K562 (cell line): ENCODE data around the gene BLZF1. TPM values are rescaled to one million over a fixed set of nuclear protein-coding genes. Genes with fewer than 3 reads are reported as not detected.

Source experiments
- IFI16 ChIP-seq: fragments of 250-450 bp; sonication (Bioruptor Pico); IDR thresholded peaks from 2 replicates; pipeline ENCODE4 v2.1.2; 2022; ENCODE audit warnings: mild to moderate bottlenecking, inconsistent platforms
- NCOA2 ChIP-seq, 2 experiments: fragments of 450-650 bp; IDR thresholded peaks; 2 replicates each; pipeline ENCODE4 v1.6.1; 2018; ENCODE audit warnings: mild to moderate bottlenecking in 2 of 2, moderate library complexity in 1 of 2; ENCODE audit not compliant: partially characterized antibody in 2 of 2
- RBFOX2 ChIP-seq: fragments of 200-400 bp; formaldehyde crosslinking; IDR thresholded peaks from 2 replicates; pipeline ENCODE4 v1.6.1; 2017; ENCODE audit warnings: low read depth, mild to moderate bottlenecking, low read length, moderate library complexity
- RBM22 ChIP-seq: fragments of 200-400 bp; formaldehyde crosslinking; IDR thresholded peaks from 2 replicates; pipeline ENCODE4 v1.6.1; 2018; ENCODE audit warnings: low read length, low read depth; ENCODE audit not compliant: poor library complexity, severe bottlenecking
- SREBF1 ChIP-seq: fragments of 150-350 bp; IDR thresholded peaks from 2 replicates; pipeline ENCODE4 v1.6.1; 2014; ENCODE audit warnings: antibody characterized with exemption, low read depth, low read length, borderline replicate concordance
- ZNF347 ChIP-seq: fragments of 450-650 bp; formaldehyde crosslinking; IDR thresholded peaks from 2 replicates; pipeline ENCODE4 v1.4.0; 2020; ENCODE audit warnings: low read depth, mild to moderate bottlenecking, moderate library complexity
- polyA plus RNA-seq, 8 experiments: library from polyadenylated mRNA; depleted of rRNA in 4 of 8; stranded (reverse) in 5 of 8; unstranded in 3 of 8; fragments of >200 nt; fragmentation: Nextera tagmentation in 2 of 8; fragmentation: Illumina TruSeq in 1 of 8; extraction: Ambion mirVana in 2 of 8; extraction: Trizol in 1 of 8; gene quantifications; 2 replicates each; pipeline versions ENCODE4 v1.2.1 to v1.2.3, GENCODE V29; 2011 to 2014; ENCODE audit warnings: inconsistent platforms in 1 of 8, missing spikeins in 1 of 8
- total RNA-seq, 7 experiments: library from RNA; depleted of rRNA in 6 of 7; stranded (reverse); fragments of >200 nt in 6 of 7; fragmentation: Illumina TruSeq in 2 of 7; extraction: Trizol in 2 of 7; gene quantifications; 2 replicates each; pipeline versions ENCODE4 v1.2.1 to v1.2.3, GENCODE V29; 2011 to 2021; ENCODE audit warnings: low replicate concordance in 1 of 7
- TF ChIP-seq, protein P1 (sequence below), 2 experiments: fragments of 450-650 bp in 1 of 2; sonication (generic) in 1 of 2; formaldehyde crosslinking in 1 of 2; IDR thresholded peaks; 2 replicates each; pipeline versions ENCODE4 v1.7.1 to v1.9.0; 2016 to 2022; ENCODE audit warnings: inconsistent platforms in 1 of 2, mild to moderate bottlenecking in 1 of 2, missing genetic modification reagents in 1 of 2
- TF ChIP-seq, protein P2 (sequence below): sonication (generic); formaldehyde crosslinking; IDR thresholded peaks from 2 replicates; pipeline ENCODE4 v1.8.0; 2023; ENCODE audit warnings: mild to moderate bottlenecking, missing genetic modification reagents
- TF ChIP-seq, protein P3 (sequence below): fragments of 450-650 bp; IDR thresholded peaks from 2 replicates; pipeline ENCODE4 v1.6.1; 2017; ENCODE audit warnings: mild to moderate bottlenecking, moderate library complexity
- TF ChIP-seq, protein P4 (sequence below): sonication (generic); formaldehyde crosslinking; IDR thresholded peaks from 2 replicates; pipeline ENCODE4 v1.9.0; 2022; ENCODE audit warnings: mild to moderate bottlenecking, missing genetic modification reagents
- TF ChIP-seq, protein P5 (sequence below): fragments of 450-650 bp; IDR thresholded peaks from 2 replicates; pipeline ENCODE4 v1.6.1; 2014; ENCODE audit warnings: low read depth, mild to moderate bottlenecking, moderate library complexity, borderline replicate concordance

BLZF1 gene
- total and polyA plus RNA-seq, 9 of the 15 experiments (the other 6 are each of a cell fraction or from before 2014, with no cell fraction given): 20.5 to 32.8 (median 25.3) TPM

DNA sequence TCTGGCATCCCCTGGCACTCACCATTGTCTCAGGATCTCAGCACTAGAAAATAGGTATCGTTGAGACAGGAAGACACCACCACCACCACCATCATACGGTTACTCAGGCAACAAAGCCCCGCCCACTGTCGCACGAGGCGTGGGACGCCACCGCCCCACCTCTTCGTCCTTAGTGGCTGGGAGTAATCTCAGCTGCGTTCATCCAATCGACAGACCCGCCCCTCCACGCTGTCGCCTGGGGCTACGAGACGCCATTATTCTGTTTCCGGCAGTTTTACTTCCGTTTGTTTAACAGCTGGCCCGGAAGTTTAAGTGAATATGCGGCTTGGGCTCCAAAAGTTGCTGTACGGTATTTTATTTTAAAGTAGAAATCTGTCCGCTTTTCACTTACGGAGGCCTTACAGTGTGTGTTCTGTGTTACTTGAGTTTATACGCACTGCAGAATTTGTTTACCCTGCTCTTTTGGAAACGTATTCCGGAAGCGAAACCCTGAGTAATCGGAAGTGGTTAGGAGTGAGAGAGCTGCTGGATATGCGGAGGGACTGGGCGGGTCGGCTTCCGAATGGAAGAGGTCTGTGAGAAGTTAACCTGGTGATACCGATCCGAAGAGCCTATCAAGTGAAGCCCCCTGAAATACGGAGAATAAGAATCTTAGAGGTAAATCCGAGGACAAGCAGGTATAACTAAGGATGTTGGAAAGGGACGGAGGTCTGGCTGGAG lies at the start of gene BLZF1, which contains the start of gene NME7 (continued):
- TF ChIP-seq, protein P1, sequence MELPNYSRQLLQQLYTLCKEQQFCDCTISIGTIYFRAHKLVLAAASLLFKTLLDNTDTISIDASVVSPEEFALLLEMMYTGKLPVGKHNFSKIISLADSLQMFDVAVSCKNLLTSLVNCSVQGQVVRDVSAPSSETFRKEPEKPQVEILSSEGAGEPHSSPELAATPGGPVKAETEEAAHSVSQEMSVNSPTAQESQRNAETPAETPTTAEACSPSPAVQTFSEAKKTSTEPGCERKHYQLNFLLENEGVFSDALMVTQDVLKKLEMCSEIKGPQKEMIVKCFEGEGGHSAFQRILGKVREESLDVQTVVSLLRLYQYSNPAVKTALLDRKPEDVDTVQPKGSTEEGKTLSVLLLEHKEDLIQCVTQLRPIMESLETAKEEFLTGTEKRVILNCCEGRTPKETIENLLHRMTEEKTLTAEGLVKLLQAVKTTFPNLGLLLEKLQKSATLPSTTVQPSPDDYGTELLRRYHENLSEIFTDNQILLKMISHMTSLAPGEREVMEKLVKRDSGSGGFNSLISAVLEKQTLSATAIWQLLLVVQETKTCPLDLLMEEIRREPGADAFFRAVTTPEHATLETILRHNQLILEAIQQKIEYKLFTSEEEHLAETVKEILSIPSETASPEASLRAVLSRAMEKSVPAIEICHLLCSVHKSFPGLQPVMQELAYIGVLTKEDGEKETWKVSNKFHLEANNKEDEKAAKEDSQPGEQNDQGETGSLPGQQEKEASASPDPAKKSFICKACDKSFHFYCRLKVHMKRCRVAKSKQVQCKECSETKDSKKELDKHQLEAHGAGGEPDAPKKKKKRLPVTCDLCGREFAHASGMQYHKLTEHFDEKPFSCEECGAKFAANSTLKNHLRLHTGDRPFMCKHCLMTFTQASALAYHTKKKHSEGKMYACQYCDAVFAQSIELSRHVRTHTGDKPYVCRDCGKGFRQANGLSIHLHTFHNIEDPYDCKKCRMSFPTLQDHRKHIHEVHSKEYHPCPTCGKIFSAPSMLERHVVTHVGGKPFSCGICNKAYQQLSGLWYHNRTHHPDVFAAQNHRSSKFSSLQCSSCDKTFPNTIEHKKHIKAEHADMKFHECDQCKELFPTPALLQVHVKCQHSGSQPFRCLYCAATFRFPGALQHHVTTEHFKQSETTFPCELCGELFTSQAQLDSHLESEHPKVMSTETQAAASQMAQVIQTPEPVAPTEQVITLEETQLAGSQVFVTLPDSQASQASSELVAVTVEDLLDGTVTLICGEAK (IDR thresholded peaks at IDR 0.05): peak; percentile 99
- TF ChIP-seq, protein P1 (CRISPR knock-in tag; IDR thresholded peaks at IDR 0.05): no peak
- TF ChIP-seq, protein P2, sequence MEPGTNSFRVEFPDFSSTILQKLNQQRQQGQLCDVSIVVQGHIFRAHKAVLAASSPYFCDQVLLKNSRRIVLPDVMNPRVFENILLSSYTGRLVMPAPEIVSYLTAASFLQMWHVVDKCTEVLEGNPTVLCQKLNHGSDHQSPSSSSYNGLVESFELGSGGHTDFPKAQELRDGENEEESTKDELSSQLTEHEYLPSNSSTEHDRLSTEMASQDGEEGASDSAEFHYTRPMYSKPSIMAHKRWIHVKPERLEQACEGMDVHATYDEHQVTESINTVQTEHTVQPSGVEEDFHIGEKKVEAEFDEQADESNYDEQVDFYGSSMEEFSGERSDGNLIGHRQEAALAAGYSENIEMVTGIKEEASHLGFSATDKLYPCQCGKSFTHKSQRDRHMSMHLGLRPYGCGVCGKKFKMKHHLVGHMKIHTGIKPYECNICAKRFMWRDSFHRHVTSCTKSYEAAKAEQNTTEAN (CRISPR knock-in tag): no peak
- TF ChIP-seq, protein P3, sequence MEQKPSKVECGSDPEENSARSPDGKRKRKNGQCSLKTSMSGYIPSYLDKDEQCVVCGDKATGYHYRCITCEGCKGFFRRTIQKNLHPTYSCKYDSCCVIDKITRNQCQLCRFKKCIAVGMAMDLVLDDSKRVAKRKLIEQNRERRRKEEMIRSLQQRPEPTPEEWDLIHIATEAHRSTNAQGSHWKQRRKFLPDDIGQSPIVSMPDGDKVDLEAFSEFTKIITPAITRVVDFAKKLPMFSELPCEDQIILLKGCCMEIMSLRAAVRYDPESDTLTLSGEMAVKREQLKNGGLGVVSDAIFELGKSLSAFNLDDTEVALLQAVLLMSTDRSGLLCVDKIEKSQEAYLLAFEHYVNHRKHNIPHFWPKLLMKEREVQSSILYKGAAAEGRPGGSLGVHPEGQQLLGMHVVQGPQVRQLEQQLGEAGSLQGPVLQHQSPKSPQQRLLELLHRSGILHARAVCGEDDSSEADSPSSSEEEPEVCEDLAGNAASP: no peak
- peak; percentile 65 for TF ChIP-seq RBM22
- TF ChIP-seq, protein P4, sequence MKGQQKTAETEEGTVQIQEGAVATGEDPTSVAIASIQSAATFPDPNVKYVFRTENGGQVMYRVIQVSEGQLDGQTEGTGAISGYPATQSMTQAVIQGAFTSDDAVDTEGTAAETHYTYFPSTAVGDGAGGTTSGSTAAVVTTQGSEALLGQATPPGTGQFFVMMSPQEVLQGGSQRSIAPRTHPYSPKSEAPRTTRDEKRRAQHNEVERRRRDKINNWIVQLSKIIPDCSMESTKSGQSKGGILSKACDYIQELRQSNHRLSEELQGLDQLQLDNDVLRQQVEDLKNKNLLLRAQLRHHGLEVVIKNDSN: 0 out of 2 replicates have a peak, but pooled peaks have one; percentile 37
- TF ChIP-seq SREBF1: no peak
- no peak for TF ChIP-seq IFI16 (CRISPR knock-in tag)
- TF ChIP-seq, protein P5, sequence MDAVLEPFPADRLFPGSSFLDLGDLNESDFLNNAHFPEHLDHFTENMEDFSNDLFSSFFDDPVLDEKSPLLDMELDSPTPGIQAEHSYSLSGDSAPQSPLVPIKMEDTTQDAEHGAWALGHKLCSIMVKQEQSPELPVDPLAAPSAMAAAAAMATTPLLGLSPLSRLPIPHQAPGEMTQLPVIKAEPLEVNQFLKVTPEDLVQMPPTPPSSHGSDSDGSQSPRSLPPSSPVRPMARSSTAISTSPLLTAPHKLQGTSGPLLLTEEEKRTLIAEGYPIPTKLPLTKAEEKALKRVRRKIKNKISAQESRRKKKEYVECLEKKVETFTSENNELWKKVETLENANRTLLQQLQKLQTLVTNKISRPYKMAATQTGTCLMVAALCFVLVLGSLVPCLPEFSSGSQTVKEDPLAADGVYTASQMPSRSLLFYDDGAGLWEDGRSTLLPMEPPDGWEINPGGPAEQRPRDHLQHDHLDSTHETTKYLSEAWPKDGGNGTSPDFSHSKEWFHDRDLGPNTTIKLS: peak; percentile 90
- no peak for TF ChIP-seq ZNF347
- no peak for TF ChIP-seq NCOA2 (IDR thresholded peaks at IDR 0.05; ENCODE audit: partially characterized antibody in 2 of 2)
- TF ChIP-seq RBFOX2: peak; percentile 69
